BLaER1 (cell line): ENCODE data around the gene CD6.
A peak's percentile ranks its signal among the peaks of the same experiment; 100 is the strongest.

Experiments used
- H3K27ac ChIP-seq: shearing (Covaris generic); formaldehyde crosslinking; 2 replicates; pipeline ENCODE4 v1.8.1; 2022
- H3K27me3 ChIP-seq: shearing (Covaris generic); formaldehyde crosslinking; 2 replicates; pipeline ENCODE4 v1.8.1; 2022
- H3K36me3 ChIP-seq: shearing (Covaris generic); formaldehyde crosslinking; 2 replicates; pipeline ENCODE4 v1.8.1; 2022
- H3K4me1 ChIP-seq: shearing (Covaris generic); formaldehyde crosslinking; 2 replicates; pipeline ENCODE4 v1.8.1; 2022
- H3K4me2 ChIP-seq: shearing (Covaris generic); formaldehyde crosslinking; 2 replicates; pipeline ENCODE4 v1.8.1; 2022
- H3K4me3 ChIP-seq: shearing (Covaris generic); formaldehyde crosslinking; 2 replicates; pipeline ENCODE4 v1.8.1; 2022
- H3K9ac ChIP-seq: shearing (Covaris generic); formaldehyde crosslinking; 2 replicates; pipeline ENCODE4 v1.8.1; 2022
- H3K9me3 ChIP-seq: shearing (Covaris generic); formaldehyde crosslinking; 2 replicates; pipeline ENCODE4 v1.8.1; 2022
- H4K20me1 ChIP-seq: shearing (Covaris generic); formaldehyde crosslinking; 2 replicates; pipeline ENCODE4 v1.8.1; 2022
- Cebpa-rat ChIP-seq: shearing (Covaris generic); IDR thresholded peaks from 2 replicates; pipeline ENCODE4 v1.8.1; 2022

Gene CD6

GRCh38 chr11:60989093-60989650, 17.7 kb downstream of the CD6 start:
- H3K36me3 ChIP-seq: no peaks in the 10 kb centered on the region
- H3K27ac ChIP-seq: no peak overlapping the region
- no peaks in the 10 kb centered on the region for H3K9me3 ChIP-seq
- no peak for TF ChIP-seq Cebpa-rat
- H4K20me1 ChIP-seq: no peaks in the 10 kb centered on the region
- H3K4me2 ChIP-seq: peak overlapping the region; percentile 60
- H3K4me1 ChIP-seq: peaks cover 10% of the 10 kb centered on the region
- no peaks in the 10 kb centered on the region for H3K27me3 ChIP-seq
- H3K9ac ChIP-seq: no peak overlapping the region
- no peak overlapping the region for H3K4me3 ChIP-seq

- TF ChIP-seq Cebpa-rat: no peak
- Histone ChIP-seq H3K9ac (no peak overlapping the region), H3K27me3 (no peaks in the 10 kb centered on the region), H3K4me1 (peaks cover 18% of the 10 kb centered on the region), H3K4me2 (no peak overlapping the region), H3K4me3 (no peak overlapping the region), H3K27ac (no peak overlapping the region), H4K20me1 (no peaks in the 10 kb centered on the region), H3K9me3 (no peaks in the 10 kb centered on the region), H3K36me3 (no peaks in the 10 kb centered on the region)
These were observed 20.0 kb downstream of the CD6 start for GRCh38 chr11:60991457-60991856.

GRCh38 chr11:60992842-60993409, 21.4 kb downstream of the CD6 start:
- H4K20me1 ChIP-seq: no peaks in the 10 kb centered on the region
- H3K27ac ChIP-seq: no peak overlapping the region
- H3K9ac ChIP-seq: no peak overlapping the region
- no peaks in the 10 kb centered on the region for H3K27me3 ChIP-seq
- no peak overlapping the region for H3K4me3 ChIP-seq
- no peaks in the 10 kb centered on the region for H3K9me3 ChIP-seq
- 0 out of 2 replicates have a peak overlapping the region, but pooled peaks have one; percentile 0 for H3K4me2 ChIP-seq
- no peak for TF ChIP-seq Cebpa-rat
- peaks cover 18% of the 10 kb centered on the region for H3K4me1 ChIP-seq
- no peaks in the 10 kb centered on the region for H3K36me3 ChIP-seq

- Histone ChIP-seq H3K9ac (no peak overlapping the region), H3K9me3 (no peaks in the 10 kb centered on the region), H3K27ac (no peak overlapping the region), H3K4me3 (no peak overlapping the region), H3K4me2 (no peak overlapping the region), H4K20me1 (no peaks in the 10 kb centered on the region), H3K27me3 (no peaks in the 10 kb centered on the region), H3K36me3 (no peaks in the 10 kb centered on the region), H3K4me1 (peaks cover 18% of the 10 kb centered on the region)
- TF ChIP-seq Cebpa-rat: no peak
These were observed 22.1 kb downstream of the CD6 start for GRCh38 chr11:60993615-60994014.

- Histone ChIP-seq H3K27ac (no peak overlapping the region), H3K27me3 (no peaks in the 10 kb centered on the region), H3K36me3 (no peaks in the 10 kb centered on the region), H3K9ac (no peak overlapping the region), H4K20me1 (no peaks in the 10 kb centered on the region), H3K4me2 (no peak overlapping the region), H3K4me1 (peaks cover 9% of the 10 kb centered on the region), H3K9me3 (no peaks in the 10 kb centered on the region), H3K4me3 (no peak overlapping the region)
- TF ChIP-seq Cebpa-rat: no peak
These were observed 23.1 kb downstream of the CD6 start for GRCh38 chr11:60994541-60995080.

GRCh38 chr11:60995798-60996197, 24.3 kb downstream of the CD6 start:
- Histone ChIP-seq H3K4me2 (0 out of 2 replicates have a peak overlapping the region, but pooled peaks have one; percentile 6), H3K4me1 (peaks cover 8% of the 10 kb centered on the region; the same call in 1 of the 2 replicates), H3K36me3 (no peaks in the 10 kb centered on the region), H3K27me3 (no peaks in the 10 kb centered on the region), H3K4me3 (no peak overlapping the region), H4K20me1 (no peaks in the 10 kb centered on the region), H3K9ac (no peak overlapping the region), H3K9me3 (no peaks in the 10 kb centered on the region), H3K27ac (no peak overlapping the region)
- TF ChIP-seq Cebpa-rat: no peak

GRCh38 chr11:60996381-60997138, 25.1 kb downstream of the CD6 start:
- Histone ChIP-seq H3K4me1 (peaks cover 8% of the 10 kb centered on the region; the same call in 1 of the 2 replicates), H3K4me2 (0 out of 2 replicates have a peak overlapping the region, but pooled peaks have one; percentile 6), H3K27ac (no peak overlapping the region)

GRCh38 chr11:61000426-61000825, 28.9 kb downstream of the CD6 start:
- H3K9me3 ChIP-seq: no peaks in the 10 kb centered on the region
- H3K4me3 ChIP-seq: no peak overlapping the region
- peaks cover 27% of the 10 kb centered on the region for H3K4me1 ChIP-seq
- no peak for TF ChIP-seq Cebpa-rat
- no peaks in the 10 kb centered on the region for H4K20me1 ChIP-seq
- no peak overlapping the region for H3K4me2 ChIP-seq
- no peak overlapping the region for H3K27ac ChIP-seq
- H3K27me3 ChIP-seq: no peaks in the 10 kb centered on the region
- no peaks in the 10 kb centered on the region for H3K36me3 ChIP-seq
- no peak overlapping the region for H3K9ac ChIP-seq

More at GRCh38 chr11:60996381-60997138, 25.1 kb downstream of the CD6 start:
- Histone ChIP-seq H3K27me3 (no peaks in the 10 kb centered on the region), H4K20me1 (no peaks in the 10 kb centered on the region), H3K9ac (no peak overlapping the region), H3K9me3 (no peaks in the 10 kb centered on the region), H3K4me3 (no peak overlapping the region), H3K36me3 (no peaks in the 10 kb centered on the region)
- TF ChIP-seq Cebpa-rat: no peak

- no peak for TF ChIP-seq Cebpa-rat
- no peak overlapping the region for H3K4me3 ChIP-seq
- no peak overlapping the region for H3K4me2 ChIP-seq
- H3K36me3 ChIP-seq: no peaks in the 10 kb centered on the region
- H3K9ac ChIP-seq: no peak overlapping the region
- no peaks in the 10 kb centered on the region for H4K20me1 ChIP-seq
- no peak overlapping the region for H3K27ac ChIP-seq
- peaks cover 9% of the 10 kb centered on the region for H3K27me3 ChIP-seq
- no peaks in the 10 kb centered on the region for H3K9me3 ChIP-seq
- peaks cover 22% of the 10 kb centered on the region for H3K4me1 ChIP-seq
These were observed 30.5 kb downstream of the CD6 start for GRCh38 chr11:61001931-61002330.

- H3K4me2 ChIP-seq: no peak overlapping the region
- H3K36me3 ChIP-seq: no peaks in the 10 kb centered on the region
- H4K20me1 ChIP-seq: no peaks in the 10 kb centered on the region
These were observed 31.1 kb downstream of the CD6 start for GRCh38 chr11:61002598-61002997.

More at GRCh38 chr11:61002598-61002997, 31.1 kb downstream of the CD6 start:
- Histone ChIP-seq H3K27ac (no peak overlapping the region), H3K4me1 (peaks cover 29% of the 10 kb centered on the region), H3K4me3 (no peak overlapping the region), H3K27me3 (peaks cover 15% of the 10 kb centered on the region), H3K9me3 (no peaks in the 10 kb centered on the region), H3K9ac (no peak overlapping the region)
- no peak for TF ChIP-seq Cebpa-rat
